C4-2B (cell line): ENCODE measurements around the gene MRGPRF.

ENCODE experiments used
- H3K27ac ChIP-seq: fragments of 450-650 bp; 2 replicates; pipeline ENCODE4 v1.5.1; 2017
- ZFX ChIP-seq: fragments of 450-650 bp; IDR thresholded peaks from 2 replicates; pipeline ENCODE4 v1.6.1; 2017
- TF ChIP-seq, protein P1 (sequence below): fragments of 450-650 bp; conservative IDR thresholded peaks from 2 replicates; pipeline ENCODE4 v1.5.1; 2017; ENCODE audit warnings: mild to moderate bottlenecking

Gene MRGPRF

DNA sequence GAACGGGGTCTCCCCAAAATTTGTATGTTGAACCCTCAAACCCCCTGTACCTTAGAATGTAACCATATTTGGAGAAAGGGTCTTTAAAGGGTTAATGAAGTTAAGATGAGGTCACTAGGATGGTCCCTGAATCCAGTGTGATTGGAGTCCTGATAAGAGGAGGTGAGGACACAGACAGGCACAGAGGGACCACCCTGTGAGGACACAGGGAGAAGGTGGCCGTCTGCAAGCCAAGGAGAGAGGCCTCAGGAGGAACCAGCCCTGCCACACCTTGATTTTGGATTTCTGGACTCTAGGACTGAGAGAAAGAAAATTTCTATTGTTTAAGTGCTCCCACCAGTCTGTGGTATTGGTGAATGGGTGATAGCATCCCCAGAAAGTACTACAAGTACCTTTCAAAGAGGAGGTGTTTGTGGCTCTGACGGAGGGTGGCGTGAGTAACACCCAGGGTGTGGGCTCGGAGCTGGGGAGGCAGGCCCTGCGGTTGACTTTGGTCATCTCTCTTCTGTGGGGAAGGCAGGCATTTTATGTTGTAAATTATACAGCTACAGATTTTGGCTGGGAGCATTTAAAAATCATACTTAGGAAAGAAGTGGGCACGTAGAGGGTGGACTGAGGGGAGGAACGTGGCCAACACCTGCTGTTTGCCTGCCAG lies 13.8 kb downstream of the MRGPRF start:
- H3K27ac ChIP-seq, result no peak overlapping the region
- TF ChIP-seq ZFX, result no peak
- TF ChIP-seq, protein P1, sequence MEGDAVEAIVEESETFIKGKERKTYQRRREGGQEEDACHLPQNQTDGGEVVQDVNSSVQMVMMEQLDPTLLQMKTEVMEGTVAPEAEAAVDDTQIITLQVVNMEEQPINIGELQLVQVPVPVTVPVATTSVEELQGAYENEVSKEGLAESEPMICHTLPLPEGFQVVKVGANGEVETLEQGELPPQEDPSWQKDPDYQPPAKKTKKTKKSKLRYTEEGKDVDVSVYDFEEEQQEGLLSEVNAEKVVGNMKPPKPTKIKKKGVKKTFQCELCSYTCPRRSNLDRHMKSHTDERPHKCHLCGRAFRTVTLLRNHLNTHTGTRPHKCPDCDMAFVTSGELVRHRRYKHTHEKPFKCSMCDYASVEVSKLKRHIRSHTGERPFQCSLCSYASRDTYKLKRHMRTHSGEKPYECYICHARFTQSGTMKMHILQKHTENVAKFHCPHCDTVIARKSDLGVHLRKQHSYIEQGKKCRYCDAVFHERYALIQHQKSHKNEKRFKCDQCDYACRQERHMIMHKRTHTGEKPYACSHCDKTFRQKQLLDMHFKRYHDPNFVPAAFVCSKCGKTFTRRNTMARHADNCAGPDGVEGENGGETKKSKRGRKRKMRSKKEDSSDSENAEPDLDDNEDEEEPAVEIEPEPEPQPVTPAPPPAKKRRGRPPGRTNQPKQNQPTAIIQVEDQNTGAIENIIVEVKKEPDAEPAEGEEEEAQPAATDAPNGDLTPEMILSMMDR, result no peak

DNA sequence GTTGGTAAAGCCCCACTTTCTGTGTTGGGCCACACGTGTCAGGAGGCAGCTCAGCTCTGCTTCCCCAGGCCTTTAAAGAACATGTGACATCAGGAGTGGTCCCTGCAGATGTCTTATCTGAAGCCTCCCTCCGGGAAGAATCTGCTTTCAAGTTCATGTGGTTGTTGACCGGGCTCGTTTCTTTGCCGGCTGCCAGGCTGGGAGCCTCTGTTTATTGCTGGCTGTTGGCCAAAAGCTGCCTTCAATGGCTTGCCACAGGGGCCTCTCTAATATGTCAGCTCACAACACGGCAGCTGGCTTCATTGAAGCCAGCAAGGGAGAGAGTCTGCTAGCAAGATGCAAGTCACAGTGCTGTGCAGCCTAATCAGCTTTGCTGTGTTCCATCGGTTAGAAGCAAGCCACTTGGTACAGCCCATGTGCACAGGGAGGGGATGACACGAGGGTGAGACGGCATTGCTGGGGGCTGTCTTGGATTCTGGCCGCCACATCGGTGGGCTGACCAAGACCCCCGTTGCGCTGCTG lies 14.6 kb downstream of the MRGPRF start:
- no peak overlapping the region for H3K27ac ChIP-seq
- TF ChIP-seq, protein P1, result no peak
- no peak for TF ChIP-seq ZFX

DNA sequence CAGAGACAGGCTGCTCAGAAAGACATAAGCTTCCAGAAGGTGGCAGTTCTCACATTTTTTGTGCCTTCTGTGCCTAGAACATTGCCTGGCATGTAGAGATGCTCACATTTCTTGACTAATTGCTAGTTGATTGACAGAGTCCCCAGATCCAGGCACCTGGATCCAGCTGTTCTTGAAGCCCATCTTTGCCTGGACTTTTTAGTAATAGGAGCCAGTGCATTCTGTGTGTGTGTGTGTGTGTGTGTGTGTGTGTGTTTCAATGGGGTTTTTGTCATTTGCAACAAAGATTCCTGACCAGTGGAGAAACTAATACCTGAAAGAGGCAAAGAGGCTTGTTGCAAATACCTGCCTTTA lies 15.1 kb downstream of the MRGPRF start:
- no peak for TF ChIP-seq ZFX
- TF ChIP-seq, protein P1, result no peak
- H3K27ac ChIP-seq, result no peak overlapping the region

DNA sequence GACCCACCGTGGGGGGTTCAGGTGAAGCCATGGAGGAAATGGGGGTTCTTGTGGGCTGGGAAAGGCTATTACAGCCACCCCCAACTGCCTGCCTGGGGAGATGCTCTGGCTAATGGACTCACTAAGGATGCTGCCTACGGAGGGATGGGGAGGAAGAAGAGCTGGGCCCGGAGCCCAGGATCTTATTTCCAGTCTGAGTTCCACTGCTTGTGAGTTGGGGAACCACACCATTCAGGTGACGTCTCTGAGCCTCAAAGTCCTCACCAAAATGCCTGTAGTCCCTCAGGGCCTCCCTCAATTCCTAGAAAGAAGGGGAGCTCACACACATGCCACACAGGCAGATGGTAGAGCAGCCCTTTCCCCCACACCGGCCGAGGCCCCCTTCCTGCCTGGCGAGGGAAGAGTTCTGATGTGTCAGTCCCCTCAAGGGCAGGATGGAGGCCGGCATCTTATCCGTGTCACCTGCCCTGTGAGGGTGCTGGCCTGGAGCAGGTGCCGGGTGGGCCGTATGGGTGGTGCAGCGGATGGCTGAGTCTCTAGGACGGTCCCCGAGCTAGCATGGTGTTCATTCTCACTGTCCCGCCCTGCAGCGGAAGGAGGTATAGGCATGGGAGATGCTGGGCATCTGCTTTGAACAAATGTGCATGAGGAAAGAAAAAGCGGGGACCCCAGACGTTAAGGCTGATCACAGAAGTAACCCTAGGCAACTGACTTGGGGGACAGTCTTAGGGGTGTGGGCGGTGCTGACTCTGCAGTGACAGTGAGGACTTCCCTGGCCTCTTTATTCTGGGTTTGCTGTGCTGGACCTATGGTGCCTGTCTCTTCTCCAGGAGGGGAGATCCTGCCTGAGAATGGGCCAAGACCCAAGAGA lies 15.7 kb downstream of the MRGPRF start:
- no peak overlapping the region for H3K27ac ChIP-seq
- no peak for TF ChIP-seq ZFX
- TF ChIP-seq, protein P1, result no peak

DNA sequence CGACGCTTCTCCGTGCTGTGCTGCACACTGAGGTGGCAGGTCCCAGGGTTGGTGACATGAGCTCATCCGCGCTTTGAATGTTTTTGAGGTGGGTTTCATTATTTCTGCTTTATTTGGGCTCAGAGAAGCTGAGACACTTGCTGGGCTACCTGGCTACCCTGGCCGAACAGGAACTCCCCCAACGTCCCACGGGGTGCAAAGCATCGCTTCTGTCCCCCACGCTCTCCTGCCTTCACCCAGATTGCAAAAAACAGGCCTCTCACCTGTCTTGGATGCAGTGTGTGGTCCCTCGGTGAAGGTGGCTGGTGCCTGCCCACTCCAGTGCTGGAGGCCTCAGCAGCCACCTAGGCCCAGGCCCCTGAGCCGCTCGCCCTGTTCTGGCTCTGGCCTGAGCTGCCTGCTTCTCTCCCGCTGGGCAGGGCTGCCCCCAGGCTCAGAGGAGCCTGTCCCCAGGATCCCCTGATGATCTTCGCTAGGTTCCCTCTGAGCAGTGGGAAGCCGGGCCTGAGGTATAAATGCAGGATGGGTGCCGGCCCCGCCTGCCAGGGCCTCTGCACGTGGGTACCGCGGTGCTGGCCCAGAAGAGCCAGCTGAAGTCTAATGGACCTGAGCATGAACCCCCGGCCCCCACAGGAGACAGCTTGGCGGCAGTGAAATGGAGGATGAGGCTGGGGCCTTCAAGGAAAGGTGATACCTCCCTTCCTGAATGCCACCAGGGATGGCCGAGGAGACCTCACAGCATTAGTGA lies 16.5 kb downstream of the MRGPRF start:
- H3K27ac ChIP-seq, result no peak overlapping the region
- TF ChIP-seq ZFX, result no peak
- TF ChIP-seq, protein P1, result no peak

DNA sequence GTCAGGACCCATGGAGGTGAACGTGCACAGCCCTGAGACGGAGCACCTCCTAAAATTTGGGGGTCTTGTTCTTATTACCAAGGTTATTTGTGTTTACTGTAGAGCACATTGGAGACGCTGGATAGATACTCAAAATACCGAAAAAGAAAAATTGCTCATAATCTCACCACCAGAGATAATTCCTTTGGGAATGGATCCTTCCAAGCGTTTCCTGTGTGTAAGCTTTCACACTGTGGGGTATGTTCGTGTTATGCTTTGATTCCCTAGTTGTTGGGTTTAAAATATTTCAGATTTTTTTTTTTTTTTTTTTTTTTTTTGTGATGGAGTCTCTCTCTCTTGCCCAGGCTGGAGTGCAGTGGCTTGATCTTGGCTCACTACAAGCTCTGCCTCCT lies 18.2 kb downstream of the MRGPRF start:
- H3K27ac ChIP-seq, result no peak overlapping the region
- TF ChIP-seq, protein P1, result no peak
- no peak for TF ChIP-seq ZFX
